H9 (cell line): ENCODE results near the gene ANKIB1. TPM values are rescaled to one million over a fixed set of nuclear protein-coding genes. Genes with fewer than 3 reads are reported as not detected.

Experiments
- DNase-seq: peaks from one replicate; pipeline ENCODE4 v3.0.0-alpha.2; 2017
- H2AFZ ChIP-seq: one replicate; pipeline ENCODE4 v1.6.1; 2013; ENCODE audit warnings: mild to moderate bottlenecking, low read length, control low read depth, moderate library complexity
- H2AK5ac ChIP-seq: 2 replicates; pipeline ENCODE4 v1.6.1; 2013; ENCODE audit warnings: low read length, control low read depth, mixed read lengths; ENCODE audit not compliant: insufficient read length
- H2BK120ac ChIP-seq: one replicate; pipeline ENCODE4 v1.6.1; 2013; ENCODE audit warnings: low read depth, mild to moderate bottlenecking, low read length, control low read depth, inconsistent platforms; ENCODE audit not compliant: poor library complexity, severe bottlenecking
- H2BK12ac ChIP-seq: 2 replicates; pipeline ENCODE4 v1.6.1; 2013; ENCODE audit warnings: low read length, control low read depth, mixed read lengths, low read depth; ENCODE audit not compliant: insufficient read length
- H2BK15ac ChIP-seq: 2 replicates; pipeline ENCODE4 v1.6.1; 2013; ENCODE audit warnings: low read depth, low read length, control low read depth
- H2BK20ac ChIP-seq: one replicate; pipeline ENCODE4 v1.6.1; 2013; ENCODE audit warnings: low read depth, mild to moderate bottlenecking, low read length, control low read depth, inconsistent platforms; ENCODE audit not compliant: poor library complexity, severe bottlenecking
- H2BK5ac ChIP-seq: 2 replicates; pipeline ENCODE4 v1.6.1; 2013; ENCODE audit warnings: low read length, control low read depth, mixed read lengths; ENCODE audit not compliant: insufficient read length
- H3K14ac ChIP-seq: 2 replicates; pipeline ENCODE4 v1.6.1; 2013; ENCODE audit warnings: low read length, control low read depth; ENCODE audit not compliant: insufficient read depth
- H3K18ac ChIP-seq: 2 replicates; pipeline ENCODE4 v1.6.1; 2013; ENCODE audit warnings: low read depth, mild to moderate bottlenecking, mixed read lengths, low read length, control low read depth; ENCODE audit not compliant: insufficient read length
- H3K23ac ChIP-seq: 2 replicates; pipeline ENCODE4 v1.6.1; 2013; ENCODE audit warnings: low read length, control low read depth, mixed read lengths, low read depth; ENCODE audit not compliant: insufficient read length
- H3K23me2 ChIP-seq: 2 replicates; pipeline ENCODE4 v1.6.1; 2013; ENCODE audit warnings: low read depth, mild to moderate bottlenecking, mixed read lengths, low read length, control low read depth; ENCODE audit not compliant: insufficient read length, poor library complexity, severe bottlenecking
- H3K27ac ChIP-seq: 2 replicates; pipeline ENCODE4 v1.5.1; 2013; ENCODE audit warnings: low read length, control low read depth, mixed read lengths, low read depth; ENCODE audit not compliant: insufficient read length
- H3K27me3 ChIP-seq: 2 replicates; pipeline ENCODE4 v1.6.1; 2013; ENCODE audit warnings: low read length, control low read depth, inconsistent platforms; ENCODE audit not compliant: insufficient read depth
- H3K4ac ChIP-seq: 2 replicates; pipeline ENCODE4 v1.6.1; 2013; ENCODE audit warnings: low read depth, mild to moderate bottlenecking, control low read depth, inconsistent platforms, low read length, moderate library complexity
- H3K4me1 ChIP-seq: 2 replicates; pipeline ENCODE4 v1.6.1; 2013; ENCODE audit warnings: low read length, control low read depth, inconsistent platforms; ENCODE audit not compliant: insufficient read depth
- H3K4me2 ChIP-seq: 2 replicates; pipeline ENCODE4 v1.6.1; 2013; ENCODE audit warnings: low read length, control low read depth, mixed read lengths; ENCODE audit not compliant: insufficient read length, insufficient read depth
- H3K56ac ChIP-seq: 2 replicates; pipeline ENCODE4 v1.6.1; 2013; ENCODE audit warnings: low read depth, mild to moderate bottlenecking, mixed read lengths, low read length, control low read depth; ENCODE audit not compliant: insufficient read length
- H3K79me1 ChIP-seq: 2 replicates; pipeline ENCODE4 v1.6.1; 2013; ENCODE audit warnings: low read depth, mild to moderate bottlenecking, moderate library complexity, low read length, control low read depth, inconsistent platforms; ENCODE audit not compliant: insufficient read depth, poor library complexity, severe bottlenecking
- H3K79me2 ChIP-seq: 2 replicates; pipeline ENCODE4 v1.6.1; 2013; ENCODE audit warnings: low read length, control low read depth, inconsistent platforms; ENCODE audit not compliant: insufficient read depth
- H3K9ac ChIP-seq: 2 replicates; pipeline ENCODE4 v1.6.1; 2013; ENCODE audit warnings: low read length, control low read depth, mixed read lengths; ENCODE audit not compliant: insufficient read length; ENCODE audit errors: extremely low read depth
- H3K9me3 ChIP-seq: one replicate; pipeline ENCODE4 v1.6.1; 2013; ENCODE audit warnings: low read depth, low read length, inconsistent platforms; ENCODE audit not compliant: control insufficient read depth
- H3T11ph ChIP-seq: one replicate; pipeline ENCODE4 v1.6.1; 2013; ENCODE audit warnings: mild to moderate bottlenecking, low read length, control low read depth, inconsistent platforms
- H4K20me1 ChIP-seq: one replicate; pipeline ENCODE4 v1.6.1; 2013; ENCODE audit not compliant: control insufficient read depth, insufficient read length, insufficient read depth
- H4K5ac ChIP-seq: 2 replicates; pipeline ENCODE4 v1.6.1; 2013; ENCODE audit warnings: low read depth, mild to moderate bottlenecking, mixed read lengths, low read length, control low read depth; ENCODE audit not compliant: insufficient read length
- H4K8ac ChIP-seq: replicated peaks from 2 replicates; pipeline ENCODE4 v1.6.1; 2013; ENCODE audit warnings: low read length, control low read depth, mixed read lengths, low read depth; ENCODE audit not compliant: insufficient read length
- H4K91ac ChIP-seq: 2 replicates; pipeline ENCODE4 v1.6.1; 2013; ENCODE audit warnings: low read depth, mild to moderate bottlenecking, moderate library complexity, mixed read lengths, low read length, control low read depth; ENCODE audit not compliant: insufficient read length
- H3K27ac Mint-ChIP-seq, 3 experiments: 2 replicates in 2 of 3; 3 replicates in 1 of 3; pipeline ENCODE4 v1.8.0; 2020 to 2021; ENCODE audit warnings: mixed read lengths in 3 of 3, mild to moderate bottlenecking in 1 of 3, moderate library complexity in 1 of 3
- H3K27me3 Mint-ChIP-seq: 2 replicates; pipeline ENCODE4 v1.8.0; 2021; ENCODE audit warnings: low read depth, mild to moderate bottlenecking, moderate library complexity, mixed read lengths
- H3K36me3 Mint-ChIP-seq, 3 experiments: 2 replicates in 2 of 3; 3 replicates in 1 of 3; pipeline ENCODE4 v1.8.0; 2020 to 2021; ENCODE audit warnings: low read depth in 3 of 3, mixed read lengths in 3 of 3; ENCODE audit not compliant: insufficient read depth in 1 of 3
- H3K4me1 Mint-ChIP-seq, 2 experiments: 2 replicates each; pipeline ENCODE4 v1.8.0; 2020; ENCODE audit warnings: mixed read lengths in 2 of 2
- H3K4me3 Mint-ChIP-seq, 2 experiments: 2 replicates in 1 of 2; 3 replicates in 1 of 2; pipeline ENCODE4 v1.8.0; 2020 to 2021; ENCODE audit warnings: mild to moderate bottlenecking in 2 of 2, mixed read lengths in 2 of 2, moderate library complexity in 1 of 2
- H3K9me3 Mint-ChIP-seq, 2 experiments: 2 replicates in 1 of 2; 3 replicates in 1 of 2; pipeline ENCODE4 v1.8.0; 2020; ENCODE audit warnings: mild to moderate bottlenecking in 2 of 2, mixed read lengths in 2 of 2, moderate library complexity in 1 of 2
- CTCF ChIP-seq: fragments of 200-600 bp; sonication (generic); conservative IDR thresholded peaks from 3 replicates; pipeline ENCODE4 v1.8.0; 2021; ENCODE audit warnings: antibody characterized with exemption, mild to moderate bottlenecking
- WGBS: extraction: QIAGEN DNeasy Blood & Tissue Kit; methylation state at CpG from one replicate; pipeline ENCODE4 v1.1.7; 2013; ENCODE audit warnings: missing lambda C conversion rate, low lambda C conversion rate, mixed read lengths; ENCODE audit not compliant: insufficient read length; ENCODE audit errors: extremely low coverage; 5-methylcytosine and 5-hydroxymethylcytosine counted together
- total RNA-seq: library from RNA; stranded (reverse); gene quantifications from 2 replicates; pipeline ENCODE4 v1.2.1, GENCODE V29; 2021

Gene ANKIB1
- total RNA-seq, 1 experiment from 2014 or later = 42.0 TPM

- no CpG with 5 or more reads among the region's 4 CpGs for WGBS
- peaks cover 34 to 60% (median 52%) of the 10 kb centered on the region in 3 experiments; a peak in 6 of 7 replicates for H3K36me3 Mint-ChIP-seq
These were observed 18.8 kb upstream of the ANKIB1 start for GRCh38 chr7:92226981-92227380.

More at GRCh38 chr7:92226981-92227380, 18.8 kb upstream of the ANKIB1 start:
- Histone ChIP-seq H2BK15ac (no peak overlapping the region), H3K14ac (no peak overlapping the region), H2BK12ac (no peak overlapping the region), H2AFZ (no peak overlapping the region), H3K27ac (no peak overlapping the region), H3K4me1 (no peaks in the 10 kb centered on the region), H3T11ph (no peak overlapping the region), H4K20me1 (no peaks in the 10 kb centered on the region), H3K56ac (no peak overlapping the region), H3K4ac (no peak overlapping the region), H4K8ac (no peak overlapping the region), H3K79me1 (no peaks in the 10 kb centered on the region), H2BK5ac (no peak overlapping the region), H3K18ac (no peak overlapping the region), H3K23ac (no peak overlapping the region), H3K4me2 (no peak overlapping the region), H2AK5ac (no peak overlapping the region), H3K9ac (no peak overlapping the region), H2BK120ac (no peak overlapping the region), H3K79me2 (no peaks in the 10 kb centered on the region), H4K5ac (no peak overlapping the region), H3K23me2 (no peaks in the 10 kb centered on the region), H4K91ac (no peak overlapping the region), H2BK20ac (no peak overlapping the region), H3K9me3 (no peaks in the 10 kb centered on the region), H3K27me3 (no peaks in the 10 kb centered on the region)
- TF ChIP-seq CTCF = no peak
- H3K27me3 Mint-ChIP-seq = no peaks in the 10 kb centered on the region
- no peaks in the 10 kb centered on the region for H3K4me1 Mint-ChIP-seq
- no peak overlapping the region for H3K4me3 Mint-ChIP-seq
- no peak for DNase-seq
- H3K9me3 Mint-ChIP-seq = peaks cover 0 to 3% of the 10 kb centered on the region in 2 experiments; a peak in 1 of 5 replicates
- no peak overlapping the region for H3K27ac Mint-ChIP-seq
